GM19193 (cell line): ENCODE results near the gene LIPF.

Experiments
- POLR2A ChIP-seq: IDR thresholded peaks from 4 replicates; pipeline ENCODE4 v1.6.1; 2011; ENCODE audit not compliant: insufficient read depth, insufficient read length; ENCODE audit errors: extremely low read depth

Gene LIPF, protein sequence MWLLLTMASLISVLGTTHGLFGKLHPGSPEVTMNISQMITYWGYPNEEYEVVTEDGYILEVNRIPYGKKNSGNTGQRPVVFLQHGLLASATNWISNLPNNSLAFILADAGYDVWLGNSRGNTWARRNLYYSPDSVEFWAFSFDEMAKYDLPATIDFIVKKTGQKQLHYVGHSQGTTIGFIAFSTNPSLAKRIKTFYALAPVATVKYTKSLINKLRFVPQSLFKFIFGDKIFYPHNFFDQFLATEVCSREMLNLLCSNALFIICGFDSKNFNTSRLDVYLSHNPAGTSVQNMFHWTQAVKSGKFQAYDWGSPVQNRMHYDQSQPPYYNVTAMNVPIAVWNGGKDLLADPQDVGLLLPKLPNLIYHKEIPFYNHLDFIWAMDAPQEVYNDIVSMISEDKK

DNA sequence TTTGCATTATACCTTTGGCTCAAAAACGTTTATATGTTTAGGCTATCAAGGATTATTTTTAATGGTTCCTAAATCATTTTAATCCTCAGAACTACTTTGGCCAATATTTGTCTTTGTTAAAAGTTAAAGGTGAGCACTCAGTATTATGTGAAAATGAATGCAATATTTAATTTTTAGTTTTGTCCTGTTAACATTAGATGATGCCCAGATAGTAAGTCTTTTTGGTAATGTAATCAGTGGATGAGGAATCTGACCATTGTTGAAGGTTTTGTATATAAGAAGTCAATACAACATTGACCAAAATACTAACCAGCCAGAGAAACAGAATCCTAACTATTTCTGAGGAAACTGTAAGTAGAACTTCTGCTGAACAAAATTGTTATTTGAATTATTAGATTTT lies at the start of gene LIPF:
Gene LIPF, plus strand, starts transcription at position 301 of the 400 bp plus-strand sequence. CDS start 2,856 bp downstream, outside the sequence.
- no peak for TF ChIP-seq POLR2A

DNA sequence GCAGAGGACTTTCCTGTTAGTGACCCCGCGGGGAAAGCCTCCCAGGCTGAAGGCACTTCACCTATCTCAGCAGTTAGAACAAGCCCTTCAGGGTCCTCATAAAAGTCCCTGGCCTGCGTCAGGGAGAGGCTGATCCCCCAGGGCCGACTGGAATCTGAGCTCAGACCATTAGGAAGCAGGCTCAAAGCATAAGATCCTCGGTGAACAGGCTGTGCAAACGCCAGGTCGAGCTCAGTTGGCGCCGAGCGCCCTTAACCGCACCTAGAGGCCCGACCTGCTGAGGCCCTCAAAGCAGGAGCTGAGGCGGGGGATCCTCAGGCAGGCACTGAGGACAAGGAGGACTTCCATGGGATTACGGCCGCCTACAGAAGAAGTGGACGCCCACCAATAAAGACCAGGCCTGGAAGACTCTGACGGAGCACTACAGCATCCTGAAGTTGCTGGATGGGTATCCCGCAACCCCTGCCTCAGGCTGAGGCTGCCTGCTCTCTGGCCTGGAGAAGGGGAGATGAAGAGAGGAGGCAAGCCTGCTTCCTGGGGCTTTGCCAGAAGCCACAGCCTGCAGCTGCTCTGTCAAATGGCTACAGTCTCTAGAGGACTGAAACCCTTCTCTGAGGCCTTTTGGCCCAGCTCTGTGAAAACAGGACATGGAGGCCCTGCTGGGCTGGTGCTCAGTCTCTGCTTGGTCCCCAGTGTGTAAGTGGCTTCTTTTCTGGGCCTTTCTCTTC lies 47.8 kb upstream of the LIPF start:
- TF ChIP-seq POLR2A, result no peak

DNA sequence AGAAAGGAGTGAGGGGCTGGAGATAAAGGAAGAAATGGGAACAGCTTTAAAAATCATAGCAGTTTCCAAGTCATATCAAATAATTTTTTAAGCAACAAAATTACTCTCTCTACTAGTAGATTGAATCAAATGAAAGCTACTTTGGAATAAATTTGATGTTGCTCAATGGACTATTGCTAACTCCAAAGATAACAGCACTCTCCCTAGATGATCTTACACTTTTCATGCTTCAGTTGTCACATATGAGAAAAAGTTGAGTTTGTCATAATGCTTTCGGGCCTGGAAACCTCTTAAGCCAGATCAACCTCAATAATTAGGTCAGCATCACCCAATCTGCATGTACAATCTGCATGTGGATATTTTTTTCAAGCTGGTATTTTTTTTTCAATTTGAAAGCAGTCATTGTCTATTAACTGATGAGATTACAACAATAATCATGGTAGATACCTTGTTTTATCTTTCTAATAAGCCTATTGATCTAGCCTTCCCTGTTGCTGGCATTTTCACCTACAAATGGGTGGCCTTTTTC lies 46.4 kb upstream of the LIPF start:
- TF ChIP-seq POLR2A, result no peak

DNA sequence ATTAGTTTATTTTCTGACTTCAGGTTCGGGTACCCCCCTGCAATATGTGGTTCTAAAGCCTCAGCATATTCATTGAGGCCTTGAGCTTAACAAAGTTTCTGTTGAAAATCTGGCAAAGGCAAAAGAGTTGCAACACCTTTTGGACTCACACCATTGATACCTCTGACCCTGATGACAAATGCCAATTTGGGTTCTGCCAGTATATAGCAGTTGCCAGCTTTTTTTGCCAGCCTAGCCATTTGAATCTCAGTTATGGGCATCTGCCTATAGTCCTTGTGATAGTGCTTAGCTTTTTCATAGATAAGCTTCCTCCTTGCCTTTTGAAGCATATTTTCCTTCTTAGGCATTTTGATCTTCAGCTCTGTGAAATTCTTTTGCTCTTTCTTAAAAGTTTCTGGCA lies 45.7 kb upstream of the LIPF start:
- no peak for TF ChIP-seq POLR2A

DNA sequence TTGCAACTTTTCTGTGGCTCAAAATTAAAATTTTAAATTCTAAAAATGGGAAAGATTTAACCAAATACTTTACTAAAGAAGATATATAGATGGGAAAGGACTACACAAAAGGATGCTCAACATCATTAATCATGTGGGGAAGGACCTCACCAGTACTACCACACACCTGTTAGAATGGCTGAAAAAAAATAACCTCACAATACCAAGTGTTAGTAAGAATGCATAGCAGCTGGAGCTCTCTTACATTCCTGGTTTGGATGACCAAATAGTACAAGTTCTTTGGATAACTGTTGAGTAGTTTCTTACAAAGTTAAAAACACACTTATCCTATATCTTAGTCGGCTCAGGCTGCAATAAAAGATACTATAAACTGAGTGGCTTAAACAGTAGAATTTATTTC lies 43.8 kb upstream of the LIPF start:
- no peak for TF ChIP-seq POLR2A

DNA sequence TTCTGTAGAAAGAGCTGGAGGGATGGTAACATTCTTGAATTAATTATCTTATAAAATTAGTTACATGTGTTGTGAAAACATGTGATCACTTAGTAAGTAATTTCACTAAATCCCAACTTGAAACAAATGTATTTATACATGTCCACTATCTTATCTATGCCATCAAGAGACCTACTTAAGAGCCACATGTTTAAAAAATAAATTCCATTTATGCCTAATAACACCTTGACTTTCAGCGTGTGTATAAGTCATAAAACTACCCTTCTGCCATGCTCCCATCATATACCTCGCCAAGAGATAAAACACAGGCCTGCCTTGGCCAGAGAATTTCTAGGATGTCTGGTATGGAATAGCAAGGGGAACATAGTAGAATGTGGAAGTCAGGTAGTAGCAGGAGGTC lies 40.4 kb upstream of the LIPF start:
- no peak for TF ChIP-seq POLR2A

DNA sequence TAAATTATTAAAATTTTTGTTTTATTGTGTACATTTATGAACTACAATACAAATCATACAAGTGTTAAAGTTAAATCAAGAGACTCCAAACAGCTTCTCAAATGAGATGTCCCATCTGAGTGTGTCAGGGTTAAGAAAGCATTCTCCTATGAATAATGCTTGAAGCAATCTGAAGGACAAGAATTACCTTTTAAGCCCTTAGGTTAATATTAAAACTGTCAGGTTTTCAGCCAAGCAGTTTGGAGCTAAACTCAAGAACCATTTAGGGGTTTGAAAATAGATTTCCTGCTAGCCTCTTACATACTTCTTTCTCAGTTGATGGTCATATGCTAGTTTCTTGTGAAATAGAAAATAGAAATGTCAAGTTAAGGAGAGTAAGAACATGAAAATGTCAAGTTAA lies 39.4 kb upstream of the LIPF start:
- TF ChIP-seq POLR2A, result no peak

DNA sequence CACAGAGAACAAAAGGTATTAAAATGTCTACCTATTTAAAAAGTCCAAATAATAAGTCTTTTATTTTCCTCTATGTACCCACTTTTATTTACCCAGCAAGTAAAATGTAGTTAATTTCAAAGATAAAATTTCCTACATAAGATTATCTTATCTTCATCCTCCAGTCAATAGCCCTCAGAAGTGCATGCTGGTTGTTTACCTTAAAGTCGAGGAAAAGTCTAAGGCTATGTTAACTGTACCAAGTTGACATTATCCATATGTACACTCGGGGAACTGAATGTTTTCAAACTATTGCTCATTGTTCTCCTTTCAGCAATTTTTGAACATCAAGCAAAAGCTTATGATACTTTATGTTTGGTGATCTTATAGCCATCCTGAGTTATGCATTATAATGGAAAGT lies 24.1 kb upstream of the LIPF start:
- TF ChIP-seq POLR2A, result no peak

DNA sequence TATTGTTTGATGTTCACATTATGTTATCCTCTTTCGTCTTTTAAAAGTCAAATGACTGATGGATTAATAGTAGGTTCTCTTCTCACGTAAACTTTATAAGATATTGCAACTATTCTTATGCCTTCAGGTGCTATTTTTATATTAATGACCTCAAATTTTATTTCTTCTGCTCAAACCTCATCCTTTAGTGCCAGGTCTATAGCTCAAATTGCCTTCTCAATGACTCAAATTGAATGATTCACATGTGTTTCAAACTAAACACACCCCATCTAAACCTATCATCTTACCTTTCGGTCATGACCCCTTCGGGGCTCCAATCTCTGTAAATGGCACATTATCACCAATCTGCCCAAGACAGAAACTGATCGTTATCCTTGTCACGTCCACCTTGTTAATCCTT lies 22.0 kb upstream of the LIPF start:
- no peak for TF ChIP-seq POLR2A

DNA sequence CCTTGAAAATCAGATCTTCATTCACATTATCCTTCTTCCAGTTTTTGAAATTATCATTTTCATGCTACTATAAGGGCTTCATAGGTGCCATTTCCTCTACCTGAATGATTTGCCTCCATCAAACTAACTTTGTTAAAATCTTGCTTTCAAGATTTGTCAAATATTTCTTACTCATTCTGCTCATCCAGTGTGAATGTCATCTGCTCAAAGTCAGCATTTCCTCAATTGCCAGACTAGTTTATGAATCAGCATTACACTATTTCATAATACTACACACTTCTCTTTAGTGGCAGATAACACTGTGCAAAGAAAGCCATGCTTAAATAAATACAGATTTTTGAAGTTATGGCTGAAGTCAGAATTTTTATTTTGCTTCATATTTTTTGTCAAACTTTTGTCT lies 21.3 kb upstream of the LIPF start:
- no peak for TF ChIP-seq POLR2A

DNA sequence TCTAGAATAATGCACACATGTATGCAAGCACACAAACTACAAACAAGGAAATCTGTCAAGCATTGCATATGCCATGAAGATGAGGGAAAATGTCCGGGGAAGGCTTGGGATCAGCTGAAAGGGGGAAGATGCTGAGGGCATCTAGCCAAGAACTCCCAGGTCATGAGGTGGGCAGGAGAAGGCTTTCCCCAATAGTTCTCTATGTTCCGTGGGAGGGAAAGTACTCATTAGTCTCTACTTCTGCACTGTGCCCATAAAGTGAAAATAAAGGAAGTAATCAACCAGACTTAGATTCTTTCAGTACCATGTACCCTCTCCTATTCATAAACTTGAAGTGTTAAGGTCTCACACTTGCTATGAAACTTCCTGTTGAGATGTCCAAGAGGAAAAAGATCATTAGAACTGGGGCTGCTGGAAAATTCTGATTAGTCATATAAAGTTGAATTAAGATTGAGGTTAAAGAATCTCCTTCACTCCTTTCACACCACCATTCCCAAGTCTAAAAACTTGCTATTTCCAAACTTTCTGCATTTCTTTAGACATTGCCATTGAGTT lies 17.1 kb upstream of the LIPF start:
- no peak for TF ChIP-seq POLR2A

DNA sequence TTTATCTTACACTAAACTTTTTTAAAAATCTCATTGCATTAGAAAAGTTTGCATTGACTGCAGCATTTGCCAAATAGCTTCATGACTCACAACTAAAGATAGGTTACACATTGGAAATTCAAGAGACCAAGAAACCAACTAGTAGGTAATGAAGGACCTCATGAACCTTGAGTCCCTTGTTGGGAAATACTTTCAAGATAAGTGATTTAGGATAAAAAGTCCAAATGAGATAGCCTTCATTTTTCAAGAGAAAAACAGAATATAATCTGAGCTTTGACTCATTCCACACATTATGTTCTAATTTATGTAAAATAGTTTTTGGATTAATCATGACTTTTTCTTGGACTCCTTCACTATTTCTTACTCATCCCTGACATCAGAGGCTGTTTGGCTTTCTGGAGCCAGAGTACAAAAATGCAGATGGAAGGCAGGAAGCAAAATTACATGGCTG lies 13.1 kb upstream of the LIPF start:
- no peak for TF ChIP-seq POLR2A

DNA sequence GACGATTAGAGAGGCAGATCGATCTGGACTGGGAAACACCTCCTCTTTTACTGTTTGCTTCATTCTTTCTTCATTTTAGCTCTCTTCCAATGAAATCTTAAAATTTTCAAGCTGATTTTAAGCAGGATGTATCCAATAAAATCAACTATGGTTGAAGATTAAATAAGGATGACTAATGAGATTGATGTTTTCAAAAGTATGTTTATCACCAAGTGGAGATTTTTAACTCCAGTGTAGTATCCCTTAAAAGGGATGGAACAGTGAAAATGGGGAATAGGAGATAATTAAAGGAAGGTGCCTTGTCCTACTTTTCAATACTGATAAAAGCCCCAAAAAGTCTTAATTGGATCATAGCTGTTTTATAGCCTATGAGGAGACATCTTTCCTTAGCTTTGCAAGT lies 11.6 kb upstream of the LIPF start:
- TF ChIP-seq POLR2A, result no peak

DNA sequence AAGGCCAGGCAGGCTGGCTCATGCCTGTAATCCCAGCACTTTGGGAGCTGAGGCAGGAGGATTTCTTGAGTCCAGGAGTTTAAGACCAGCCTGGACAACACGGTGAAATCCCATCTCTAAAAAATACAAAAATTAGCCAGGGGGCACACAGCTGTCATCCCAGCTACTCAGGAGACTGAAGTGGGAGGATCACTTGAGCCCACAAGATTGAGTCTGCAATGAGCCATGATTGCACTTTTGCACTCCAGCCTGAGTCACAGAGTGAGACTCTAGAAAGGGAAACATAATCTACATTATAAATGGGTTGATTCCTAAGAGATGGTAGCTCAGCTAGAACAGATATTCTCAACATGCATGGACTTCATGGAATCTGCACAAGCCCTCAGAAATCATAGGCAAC lies 6.3 kb upstream of the LIPF start:
- TF ChIP-seq POLR2A, result no peak
